Keratinocyte (primary cell): ENCODE measurements around the gene VKORC1. TPM values are rescaled to one million over a fixed set of nuclear protein-coding genes. Genes with fewer than 3 reads are reported as not detected.
"Not testable (repeated sequence)": the region's sequence is repeated elsewhere in the genome, so short reads cannot be mapped to it uniquely, and the experiment has no call there.

Source experiments
- DNase-seq: peaks from one replicate; pipeline ENCODE4 v3.0.0-alpha.2; 2011; ENCODE audit warnings: low read depth, missing footprints, low spot score
- FAIRE-seq: peaks from 2 replicates; lab custom pipeline; 2011; peaks lifted over from hg19 to GRCh38; lab: Jason Lieb, UNC
- H2AFZ ChIP-seq: 2 replicates; pipeline ENCODE4 v1.6.0; 2012; ENCODE audit warnings: low read length, control low read depth, inconsistent platforms; ENCODE audit not compliant: control insufficient read depth
- H3K27ac ChIP-seq: 2 replicates; pipeline ENCODE4 v1.5.1; 2011; ENCODE audit warnings: low read length; ENCODE audit not compliant: control insufficient read depth, insufficient read depth
- H3K27me3 ChIP-seq: 3 replicates; pipeline ENCODE4 v1.6.0; 2011; ENCODE audit warnings: low read length; ENCODE audit not compliant: control insufficient read depth, insufficient read depth; ENCODE audit errors: extremely low read depth
- H3K36me3 ChIP-seq, 2 experiments: 2 replicates in 1 of 2; 3 replicates in 1 of 2; pipeline ENCODE4 v1.5.1; 2011; ENCODE audit warnings: low read length in 2 of 2, mild to moderate bottlenecking in 1 of 2; ENCODE audit not compliant: control insufficient read depth in 2 of 2, insufficient read depth in 2 of 2; ENCODE audit errors: extremely low read depth in 1 of 2
- H3K4me1 ChIP-seq: 3 replicates; pipeline ENCODE4 v1.5.1; 2011; ENCODE audit warnings: low read length; ENCODE audit not compliant: control insufficient read depth, insufficient read depth; ENCODE audit errors: extremely low read depth
- H3K4me2 ChIP-seq: 3 replicates; pipeline ENCODE4 v1.6.0; 2011; ENCODE audit warnings: low read depth, low read length; ENCODE audit not compliant: control insufficient read depth, insufficient read depth; ENCODE audit errors: extremely low read depth
- H3K4me3 ChIP-seq, 3 experiments: fragments of 200-600 bp in 1 of 3; sonication (generic) in 1 of 3; 2 replicates in 2 of 3; 3 replicates in 1 of 3; pipeline ENCODE4 v1.5.1; 2011 to 2016; ENCODE audit warnings: low read length in 3 of 3, mild to moderate bottlenecking in 3 of 3, control low read depth in 2 of 3, inconsistent platforms in 1 of 3, low read depth in 1 of 3, mixed read lengths in 1 of 3, mixed run types in 1 of 3, moderate library complexity in 1 of 3; ENCODE audit not compliant: control insufficient read depth in 2 of 3, insufficient read depth in 2 of 3; ENCODE audit errors: extremely low read depth in 1 of 3
- H3K79me2 ChIP-seq: 2 replicates; pipeline ENCODE4 v1.6.0; 2012; ENCODE audit warnings: low read length; ENCODE audit not compliant: control insufficient read depth, insufficient read depth
- H3K9ac ChIP-seq: 3 replicates; pipeline ENCODE4 v1.6.0; 2011; ENCODE audit warnings: low read length; ENCODE audit not compliant: control insufficient read depth, insufficient read depth; ENCODE audit errors: extremely low read depth
- H3K9me1 ChIP-seq: 3 replicates; pipeline ENCODE4 v1.6.0; 2011; ENCODE audit warnings: low read length; ENCODE audit not compliant: control insufficient read depth, insufficient read depth; ENCODE audit errors: extremely low read depth
- H3K9me3 ChIP-seq: 2 replicates; pipeline ENCODE4 v1.5.1; 2012; ENCODE audit warnings: low read depth, low read length; ENCODE audit not compliant: control insufficient read depth
- H4K20me1 ChIP-seq: 3 replicates; pipeline ENCODE4 v1.6.0; 2011; ENCODE audit warnings: low read length; ENCODE audit not compliant: control insufficient read depth, insufficient read depth; ENCODE audit errors: extremely low read depth
- CTCF ChIP-seq, 3 experiments: IDR thresholded peaks in 1 of 3; conservative IDR thresholded peaks in 1 of 3; optimal IDR thresholded peaks in 1 of 3; 2 replicates in 2 of 3; 3 replicates in 1 of 3; pipeline versions ENCODE3 to v1.5.1; 2011; ENCODE audit warnings: low read length in 3 of 3, mild to moderate bottlenecking in 3 of 3, moderate library complexity in 2 of 3, control low read depth in 1 of 3, inconsistent platforms in 1 of 3; ENCODE audit not compliant: insufficient read depth in 2 of 3; ENCODE audit errors: extremely low read depth in 1 of 3
- EZH2 ChIP-seq: IDR thresholded peaks from one replicate; pipeline ENCODE4 v1.6.1; 2012; ENCODE audit warnings: inconsistent platforms, mild to moderate bottlenecking, low read length, moderate library complexity
- dilution Hi-C: fragments of 300-500 bp; cut with MboI; formaldehyde crosslinking; loops from one replicate; pipeline ENCODE4 v1.7.0; 2020; ENCODE audit warnings: low sequenced_read_pairs; ENCODE audit not compliant: extremely low pct_ligation_motif_present
- polyA plus RNA-seq, 5 experiments: library from polyadenylated mRNA; depleted of rRNA in 3 of 5; stranded (reverse) in 3 of 5; stranded (forward) in 1 of 5; unstranded in 1 of 5; fragments of >200 nt; gene quantifications; 1 replicate in 1 of 5; 2 replicates in 3 of 5; 3 replicates in 1 of 5; pipeline versions ENCODE4 v1.2.1 to v1.2.3, GENCODE V29; 2011 to 2012; ENCODE audit warnings: missing spikeins in 2 of 5, low read depth in 1 of 5, low replicate concordance in 1 of 5

The VKORC1 gene
- polyA plus RNA-seq, 1 donor (not counting 4 experiments of a cell fraction or from before 2014, with no cell fraction given), result 73.6 TPM

- FAIRE-seq (peak; percentile 5), DNase-seq (no peak)
- Histone ChIP-seq H2AFZ (peak overlapping the region; percentile 80), H4K20me1 (no peaks in the 10 kb centered on the region), H3K79me2 (no peaks in the 10 kb centered on the region), H3K36me3 (no peaks in the 10 kb centered on the region), H3K4me3 (peak overlapping the region in 2 of 3 experiments; percentile 49 to 64), H3K9ac (peak overlapping the region; percentile 69), H3K9me3 (no peaks in the 10 kb centered on the region), H3K4me1 (peaks cover 33% of the 10 kb centered on the region), H3K4me2 (peak overlapping the region; percentile 90), H3K27ac (peak overlapping the region; percentile 85), H3K9me1 (no peaks in the 10 kb centered on the region), H3K27me3 (no peaks in the 10 kb centered on the region)
- dilution Hi-C loops, result no loop called here
- TF ChIP-seq CTCF (optimal IDR thresholded peaks at IDR 0.05 in 1 of 3, IDR thresholded peaks at IDR 0.05 in 1 of 3, conservative IDR thresholded peaks at IDR 0.05 in 1 of 3; ENCODE audit: extremely low read depth in 1 of 3, insufficient read depth in 2 of 3, low read length in 3 of 3) (no peak), EZH2 (no peak)
Observed at GRCh38 chr16:31141489-31142108, 47.0 kb upstream of the VKORC1 start.

- peak overlapping the region in 1 of 3 experiments; percentile 64 for H3K4me3 ChIP-seq
Observed at GRCh38 chr16:31141071-31141469, 46.5 kb upstream of the VKORC1 start.

More at GRCh38 chr16:31141071-31141469, 46.5 kb upstream of the VKORC1 start:
- H2AFZ ChIP-seq, H3K27me3 ChIP-seq, dilution Hi-C loops, H3K9me1 ChIP-seq, H4K20me1 ChIP-seq, FAIRE-seq, H3K36me3 ChIP-seq, H3K9me3 ChIP-seq, H3K79me2 ChIP-seq, DNase-seq: not testable (repeated sequence)
- Histone ChIP-seq H3K4me2 (peak overlapping the region; percentile 90), H3K27ac (peak overlapping the region; percentile 85), H3K9ac (peak overlapping the region; percentile 69), H3K4me1 (peaks cover 35% of the 10 kb centered on the region)
